Measurements from ENCODE around the gene ERG. TPM values are rescaled to one million over a fixed set of nuclear protein-coding genes. Genes with fewer than 3 reads are reported as not detected.

The ERG gene
- total and polyA plus RNA-seq, 7 experiments from 2014 or later, result 0.24 to 1.3 TPM; not detected in 5

- no peak for ATAC-seq
- H3K9me3 ChIP-seq (ENCODE audit: control insufficient read depth in 2 of 3, low read length in 3 of 3), result no peaks in the 10 kb centered on the region
- Mint-ChIP-seq H3K9me3 (peaks cover 0 to 2% (median 0%) of the 10 kb centered on the region in 11 donors), H3K4me1 (peaks cover 0 to 1% (median 0%) of the 10 kb centered on the region in 7 donors), H3K27me3 (peaks cover 4 to 23% (median 8%) of the 10 kb centered on the region in 5 donors), H3K27ac (no peak overlapping the region), H3K36me3 (no peaks in the 10 kb centered on the region), H3K4me3 (no peak overlapping the region)
- H3K27me3 ChIP-seq (ENCODE audit: control insufficient read depth in 2 of 2, insufficient read depth in 2 of 2, low read length in 2 of 2), result no peaks in the 10 kb centered on the region
- no peak for DNase-seq
- CTCF ChIA-PET, result no interaction called here
- no peak overlapping the region for H3K27ac ChIP-seq (ENCODE audit: low read depth, low read length)
- H3K4me1 ChIP-seq (ENCODE audit: control insufficient read depth in 2 of 2, insufficient read depth in 2 of 2, low read length in 2 of 2), result no peaks in the 10 kb centered on the region
- intact Hi-C loops (cut with micrococcal nuclease), result no loop called here
- POLR2A ChIA-PET, result no interaction called here
- H3K36me3 ChIP-seq (ENCODE audit: control insufficient read depth in 2 of 3, insufficient read depth in 3 of 3, low read length in 3 of 3), result no peaks in the 10 kb centered on the region
- H3K4me3 ChIP-seq (ENCODE audit: low read length), result no peak overlapping the region
Observed at GRCh38 chr21:38443110-38443509, 55.2 kb downstream of the ERG start.

- intact Hi-C loops (cut with micrococcal nuclease), result no loop called here
- ATAC-seq (no peak), DNase-seq (no peak)
- H3K27me3 Mint-ChIP-seq, result peaks cover under 1 to 20% (median 8%) of the 10 kb centered on the region in 5 donors
- Histone ChIP-seq H3K27ac (ENCODE audit: low read depth, low read length) (no peak overlapping the region), H3K9me3 (ENCODE audit: control insufficient read depth in 2 of 3, low read length in 3 of 3) (no peaks in the 10 kb centered on the region), H3K4me1 (ENCODE audit: control insufficient read depth in 2 of 2, insufficient read depth in 2 of 2, low read length in 2 of 2) (no peaks in the 10 kb centered on the region), H3K27me3 (ENCODE audit: control insufficient read depth in 2 of 2, insufficient read depth in 2 of 2, low read length in 2 of 2) (no peaks in the 10 kb centered on the region), H3K4me3 (ENCODE audit: low read length) (no peak overlapping the region), H3K36me3 (ENCODE audit: control insufficient read depth in 2 of 3, insufficient read depth in 3 of 3, low read length in 3 of 3) (no peaks in the 10 kb centered on the region)
- H3K4me1 Mint-ChIP-seq, result peaks cover 0 to 3% (median 0%) of the 10 kb centered on the region in 7 donors
- H3K9me3 Mint-ChIP-seq, result peaks cover 0 to 3% (median 0%) of the 10 kb centered on the region in 11 donors
- H3K4me3 Mint-ChIP-seq, result no peak overlapping the region
- no peaks in the 10 kb centered on the region for H3K36me3 Mint-ChIP-seq
- POLR2A ChIA-PET, result no interaction called here
- H3K27ac Mint-ChIP-seq, result no peak overlapping the region
- CTCF ChIA-PET, result no interaction called here
Observed at GRCh38 chr21:38441153-38441552, 57.1 kb downstream of the ERG start.

- ChIA-PET POLR2A (no interaction called here), CTCF (no interaction called here)
- Mint-ChIP-seq H3K9me3 (peaks cover 0 to 3% (median 0%) of the 10 kb centered on the region in 11 donors), H3K27ac (no peak overlapping the region), H3K4me1 (peaks cover 0 to 3% (median 0%) of the 10 kb centered on the region in 7 donors), H3K36me3 (no peaks in the 10 kb centered on the region), H3K27me3 (peaks cover 0 to 16% (median 5%) of the 10 kb centered on the region in 5 donors), H3K4me3 (no peak overlapping the region)
- no peak for DNase-seq
- H3K27me3 ChIP-seq (ENCODE audit: control insufficient read depth in 2 of 2, insufficient read depth in 2 of 2, low read length in 2 of 2), result no peaks in the 10 kb centered on the region
- no peaks in the 10 kb centered on the region for H3K36me3 ChIP-seq (ENCODE audit: control insufficient read depth in 2 of 3, insufficient read depth in 3 of 3, low read length in 3 of 3)
- intact Hi-C loops (cut with micrococcal nuclease), result no loop called here
- ATAC-seq, result no peak
- no peaks in the 10 kb centered on the region for H3K4me1 ChIP-seq (ENCODE audit: control insufficient read depth in 2 of 2, insufficient read depth in 2 of 2, low read length in 2 of 2)
- H3K4me3 ChIP-seq (ENCODE audit: low read length), result no peak overlapping the region
- no peaks in the 10 kb centered on the region for H3K9me3 ChIP-seq (ENCODE audit: control insufficient read depth in 2 of 3, low read length in 3 of 3)
- H3K27ac ChIP-seq (ENCODE audit: low read depth, low read length), result no peak overlapping the region
Observed at GRCh38 chr21:38440746-38441145, 57.5 kb downstream of the ERG start.

GRCh38 chr21:38439957-38440356, 58.3 kb downstream of the ERG start:
- CTCF ChIA-PET, result no interaction called here
- no peaks in the 10 kb centered on the region for H3K36me3 Mint-ChIP-seq
- intact Hi-C loops (cut with micrococcal nuclease), result no loop called here
- H3K9me3 Mint-ChIP-seq, result peaks cover 0 to 3% (median 0%) of the 10 kb centered on the region in 11 donors
- H3K4me3 Mint-ChIP-seq, result no peak overlapping the region
- no peaks in the 10 kb centered on the region for H3K36me3 ChIP-seq (ENCODE audit: control insufficient read depth in 2 of 3, insufficient read depth in 3 of 3, low read length in 3 of 3)
- DNase-seq, result no peak
- no peak overlapping the region for H3K27ac ChIP-seq (ENCODE audit: low read depth, low read length)
- H3K27me3 ChIP-seq (ENCODE audit: control insufficient read depth in 2 of 2, insufficient read depth in 2 of 2, low read length in 2 of 2), result no peaks in the 10 kb centered on the region
- peaks cover 0 to 3% (median 0%) of the 10 kb centered on the region in 7 donors for H3K4me1 Mint-ChIP-seq
- no peak overlapping the region for H3K27ac Mint-ChIP-seq
- peaks cover 0 to 13% (median 4%) of the 10 kb centered on the region in 5 donors for H3K27me3 Mint-ChIP-seq
- no peaks in the 10 kb centered on the region for H3K9me3 ChIP-seq (ENCODE audit: control insufficient read depth in 2 of 3, low read length in 3 of 3)
- H3K4me1 ChIP-seq (ENCODE audit: control insufficient read depth in 2 of 2, insufficient read depth in 2 of 2, low read length in 2 of 2), result no peaks in the 10 kb centered on the region
- POLR2A ChIA-PET, result no interaction called here
- peak; percentile 41 for ATAC-seq
- H3K4me3 ChIP-seq (ENCODE audit: low read length), result no peak overlapping the region

GRCh38 chr21:38439426-38439825, 58.9 kb downstream of the ERG start:
- H3K36me3 ChIP-seq (ENCODE audit: control insufficient read depth in 2 of 3, insufficient read depth in 3 of 3, low read length in 3 of 3), result no peaks in the 10 kb centered on the region
- ChIA-PET POLR2A (no interaction called here), CTCF (no interaction called here)
- H3K27me3 ChIP-seq (ENCODE audit: control insufficient read depth in 2 of 2, insufficient read depth in 2 of 2, low read length in 2 of 2), result no peaks in the 10 kb centered on the region
- H3K4me1 Mint-ChIP-seq, result peaks cover 0 to 2% (median 0%) of the 10 kb centered on the region in 7 donors
- intact Hi-C loops (cut with micrococcal nuclease), result no loop called here
- H3K27me3 Mint-ChIP-seq, result peaks cover 0 to 13% (median 4%) of the 10 kb centered on the region in 5 donors
- H3K4me1 ChIP-seq (ENCODE audit: control insufficient read depth in 2 of 2, insufficient read depth in 2 of 2, low read length in 2 of 2), result no peaks in the 10 kb centered on the region
- H3K9me3 ChIP-seq (ENCODE audit: control insufficient read depth in 2 of 3, low read length in 3 of 3), result no peaks in the 10 kb centered on the region
- no peak for ATAC-seq
- no peak overlapping the region for H3K27ac ChIP-seq (ENCODE audit: low read depth, low read length)
- H3K4me3 Mint-ChIP-seq, result no peak overlapping the region
- H3K4me3 ChIP-seq (ENCODE audit: low read length), result no peak overlapping the region
- DNase-seq, result no peak
- H3K9me3 Mint-ChIP-seq, result peaks cover 0 to 3% (median 0%) of the 10 kb centered on the region in 11 donors
- H3K36me3 Mint-ChIP-seq, result no peaks in the 10 kb centered on the region
- no peak overlapping the region for H3K27ac Mint-ChIP-seq

GRCh38 chr21:38438462-38438893, 59.8 kb downstream of the ERG start:
- Histone ChIP-seq H3K4me3 (ENCODE audit: low read length) (no peak overlapping the region), H3K9me3 (ENCODE audit: control insufficient read depth in 2 of 3, low read length in 3 of 3) (no peaks in the 10 kb centered on the region), H3K27ac (ENCODE audit: low read depth, low read length) (no peak overlapping the region), H3K36me3 (ENCODE audit: control insufficient read depth in 2 of 3, insufficient read depth in 3 of 3, low read length in 3 of 3) (no peaks in the 10 kb centered on the region), H3K27me3 (ENCODE audit: control insufficient read depth in 2 of 2, insufficient read depth in 2 of 2, low read length in 2 of 2) (no peaks in the 10 kb centered on the region), H3K4me1 (ENCODE audit: control insufficient read depth in 2 of 2, insufficient read depth in 2 of 2, low read length in 2 of 2) (no peaks in the 10 kb centered on the region)
- Mint-ChIP-seq H3K36me3 (no peaks in the 10 kb centered on the region), H3K9me3 (peaks cover 0 to 5% (median 0%) of the 10 kb centered on the region in 11 donors), H3K27me3 (peaks cover 0 to 13% (median 4%) of the 10 kb centered on the region in 5 donors), H3K27ac (no peak overlapping the region), H3K4me1 (peaks cover 0 to 1% (median 0%) of the 10 kb centered on the region in 7 donors), H3K4me3 (no peak overlapping the region)
- ChIA-PET CTCF (interaction anchor here (0.7 kb wide), 1 partner anchor 739 kb away, joined by 4 read pairs; no protein-coding TSS in a partner anchor), POLR2A (no interaction called here)
- intact Hi-C loops (cut with micrococcal nuclease), result no loop called here
- ATAC-seq, result no peak
- no peak for DNase-seq

GRCh38 chr21:38436341-38436740, 61.9 kb downstream of the ERG start:
- Mint-ChIP-seq H3K36me3 (no peaks in the 10 kb centered on the region), H3K4me1 (peaks cover 0 to 1% (median 0%) of the 10 kb centered on the region in 7 donors), H3K27me3 (peaks cover 0 to 8% (median 0%) of the 10 kb centered on the region in 5 donors), H3K4me3 (no peak overlapping the region), H3K9me3 (peaks cover 0 to 5% (median 0%) of the 10 kb centered on the region in 11 donors), H3K27ac (peak overlapping the region in 1 of 9 donors; percentile 17)
- CTCF ChIA-PET, result no interaction called here
- H3K36me3 ChIP-seq (ENCODE audit: control insufficient read depth in 2 of 3, insufficient read depth in 3 of 3, low read length in 3 of 3), result no peaks in the 10 kb centered on the region
- no peak for ATAC-seq
- no peaks in the 10 kb centered on the region for H3K9me3 ChIP-seq (ENCODE audit: control insufficient read depth in 2 of 3, low read length in 3 of 3)
- H3K4me1 ChIP-seq (ENCODE audit: control insufficient read depth in 2 of 2, insufficient read depth in 2 of 2, low read length in 2 of 2), result no peaks in the 10 kb centered on the region
- DNase-seq, result no peak
- POLR2A ChIA-PET, result no interaction called here
- H3K27ac ChIP-seq (ENCODE audit: low read depth, low read length), result no peak overlapping the region
- H3K27me3 ChIP-seq (ENCODE audit: control insufficient read depth in 2 of 2, insufficient read depth in 2 of 2, low read length in 2 of 2), result no peaks in the 10 kb centered on the region
- intact Hi-C loops (cut with micrococcal nuclease), result no loop called here
- H3K4me3 ChIP-seq (ENCODE audit: low read length), result no peak overlapping the region
